T-helper 1 cell treated with Interleukin-12 subunit alpha and Interleukin-12 subunit beta and Interleukin-4 antibody, amounts not matched to agents 30 μg/mL and 1 μg/mL, for 36 hours (primary cell): Measurements from ENCODE around the gene DSC2.

ENCODE experiments used
- H3K27ac Mint-ChIP-seq: one replicate; pipeline ENCODE4 v1.8.0; 2021; ENCODE audit warnings: mild to moderate bottlenecking, mixed read lengths
- H3K27me3 Mint-ChIP-seq: one replicate; pipeline ENCODE4 v1.8.0; 2021; ENCODE audit warnings: low read depth, mixed read lengths
- H3K36me3 Mint-ChIP-seq: one replicate; pipeline ENCODE4 v1.8.0; 2021; ENCODE audit warnings: low read depth, mixed read lengths
- H3K4me1 Mint-ChIP-seq: one replicate; pipeline ENCODE4 v1.8.0; 2021; ENCODE audit warnings: low read depth, mixed read lengths
- H3K4me3 Mint-ChIP-seq: one replicate; pipeline ENCODE4 v1.8.0; 2021; ENCODE audit warnings: mild to moderate bottlenecking, moderate library complexity, mixed read lengths
- H3K9me3 Mint-ChIP-seq: one replicate; pipeline ENCODE4 v1.8.0; 2021; ENCODE audit warnings: mixed read lengths

DSC2 gene

GRCh38 chr18:31070206-31070605 is 32.0 kb downstream of the DSC2 start:
- Mint-ChIP-seq H3K9me3 (peaks cover 7% of the 10 kb centered on the region), H3K27ac (no peak overlapping the region), H3K4me1 (no peaks in the 10 kb centered on the region), H3K36me3 (no peaks in the 10 kb centered on the region), H3K27me3 (no peaks in the 10 kb centered on the region), H3K4me3 (no peak overlapping the region)

GRCh38 chr18:31066266-31066665 is 36.0 kb downstream of the DSC2 start:
- Mint-ChIP-seq H3K27ac (no peak overlapping the region), H3K36me3 (no peaks in the 10 kb centered on the region), H3K4me3 (no peak overlapping the region), H3K9me3 (no peaks in the 10 kb centered on the region), H3K4me1 (no peaks in the 10 kb centered on the region), H3K27me3 (no peaks in the 10 kb centered on the region)

DNA sequence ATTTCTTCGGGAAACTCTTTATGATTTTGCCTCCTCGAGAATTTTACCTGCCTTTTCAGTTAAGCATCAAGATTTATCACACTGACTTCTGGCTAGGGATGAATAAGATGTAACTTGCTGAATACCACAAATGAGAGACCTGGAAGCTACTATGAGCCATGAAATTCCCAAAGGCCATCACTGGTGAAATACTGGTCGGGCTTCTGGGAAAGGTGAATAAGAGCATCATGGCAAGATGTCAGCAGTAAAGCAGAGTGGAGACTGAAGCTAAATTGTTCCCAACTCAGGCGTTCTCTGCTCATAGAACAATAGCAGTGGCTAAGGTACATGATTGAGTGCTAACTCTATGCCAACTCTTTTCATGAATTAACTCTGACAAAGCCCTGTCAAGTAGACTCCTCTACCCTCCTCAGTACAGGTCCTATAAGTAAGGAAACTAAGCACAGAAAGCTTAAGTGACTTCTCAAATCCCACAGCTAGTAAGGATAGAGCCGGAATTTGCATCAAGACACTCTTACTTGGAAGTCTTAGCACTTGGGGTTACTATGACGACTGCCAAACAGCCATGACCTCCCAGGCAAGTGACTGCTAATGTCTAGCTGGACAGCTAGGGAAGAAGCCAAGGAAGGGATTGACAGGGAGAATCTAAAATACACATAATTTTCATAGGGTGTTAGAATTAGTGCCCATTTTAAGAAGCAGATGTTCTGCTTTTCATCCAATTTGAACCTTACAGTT is 37.0 kb downstream of the DSC2 start:
- Mint-ChIP-seq H3K4me3 (no peak overlapping the region), H3K36me3 (no peaks in the 10 kb centered on the region), H3K27me3 (no peaks in the 10 kb centered on the region), H3K27ac (no peak overlapping the region), H3K4me1 (no peaks in the 10 kb centered on the region), H3K9me3 (no peaks in the 10 kb centered on the region)

DNA sequence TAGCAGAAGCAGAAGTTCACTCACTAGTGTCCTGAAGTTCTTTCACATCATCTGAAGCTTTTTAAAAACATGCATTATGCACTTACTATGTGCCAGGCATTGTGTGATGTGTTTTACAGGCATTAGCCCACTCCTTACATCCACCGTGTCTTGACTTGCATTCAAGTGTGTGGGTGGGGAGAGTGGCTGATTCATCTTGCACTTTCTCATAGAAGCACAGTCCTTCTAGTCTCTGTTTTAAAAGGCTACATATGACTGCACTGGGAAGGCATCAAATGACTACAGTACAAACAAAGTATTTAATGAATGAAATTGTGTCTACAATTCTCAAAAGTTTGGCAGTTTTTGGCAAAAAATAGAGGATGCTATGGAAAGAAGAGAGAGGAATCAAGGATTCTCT is 38.1 kb downstream of the DSC2 start:
- Mint-ChIP-seq H3K27me3 (no peaks in the 10 kb centered on the region), H3K4me1 (no peaks in the 10 kb centered on the region), H3K27ac (no peak overlapping the region), H3K4me3 (no peak overlapping the region), H3K9me3 (no peaks in the 10 kb centered on the region), H3K36me3 (no peaks in the 10 kb centered on the region)

- Mint-ChIP-seq H3K4me1 (no peaks in the 10 kb centered on the region), H3K9me3 (no peaks in the 10 kb centered on the region), H3K27ac (no peak overlapping the region), H3K4me3 (no peak overlapping the region), H3K36me3 (no peaks in the 10 kb centered on the region), H3K27me3 (no peaks in the 10 kb centered on the region)
These were observed 40.3 kb downstream of the DSC2 start for GRCh38 chr18:31061945-31062344.

GRCh38 chr18:31058897-31059296 is 43.3 kb downstream of the DSC2 start:
- Mint-ChIP-seq H3K27ac (no peak overlapping the region), H3K27me3 (no peaks in the 10 kb centered on the region), H3K36me3 (no peaks in the 10 kb centered on the region), H3K4me3 (no peak overlapping the region), H3K9me3 (no peaks in the 10 kb centered on the region), H3K4me1 (no peaks in the 10 kb centered on the region)

- Mint-ChIP-seq H3K4me3 (no peak overlapping the region), H3K4me1 (no peaks in the 10 kb centered on the region), H3K36me3 (no peaks in the 10 kb centered on the region), H3K9me3 (peaks cover 3% of the 10 kb centered on the region), H3K27me3 (no peaks in the 10 kb centered on the region), H3K27ac (no peak overlapping the region)
These were observed 44.3 kb downstream of the DSC2 start for GRCh38 chr18:31057917-31058316.

DNA sequence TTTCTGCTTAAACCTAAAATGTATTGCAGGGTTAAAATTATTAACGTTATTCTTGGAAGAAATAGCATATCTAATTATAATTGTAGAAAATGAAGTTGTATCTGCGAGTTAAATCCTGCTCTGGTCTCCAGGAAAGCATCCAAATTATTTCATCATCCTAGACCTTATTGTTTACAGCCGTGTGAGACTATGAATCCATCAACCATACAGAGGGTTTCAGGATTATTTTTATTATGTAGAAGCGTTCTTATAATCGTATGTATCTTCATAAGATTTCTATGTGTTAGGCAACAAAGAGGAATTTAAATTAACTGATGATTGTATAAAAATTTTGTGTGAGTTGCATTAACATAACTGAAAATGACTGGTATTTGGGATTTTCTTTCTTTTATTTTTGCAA is 45.2 kb downstream of the DSC2 start:
- Mint-ChIP-seq H3K4me1 (no peaks in the 10 kb centered on the region), H3K36me3 (no peaks in the 10 kb centered on the region), H3K27ac (no peak overlapping the region), H3K27me3 (no peaks in the 10 kb centered on the region), H3K4me3 (no peak overlapping the region), H3K9me3 (peaks cover 11% of the 10 kb centered on the region)

GRCh38 chr18:31056296-31056695 is 45.9 kb downstream of the DSC2 start:
- Mint-ChIP-seq H3K9me3 (peaks cover 13% of the 10 kb centered on the region), H3K27ac (no peak overlapping the region), H3K4me3 (no peak overlapping the region), H3K27me3 (no peaks in the 10 kb centered on the region), H3K36me3 (no peaks in the 10 kb centered on the region), H3K4me1 (no peaks in the 10 kb centered on the region)

DNA sequence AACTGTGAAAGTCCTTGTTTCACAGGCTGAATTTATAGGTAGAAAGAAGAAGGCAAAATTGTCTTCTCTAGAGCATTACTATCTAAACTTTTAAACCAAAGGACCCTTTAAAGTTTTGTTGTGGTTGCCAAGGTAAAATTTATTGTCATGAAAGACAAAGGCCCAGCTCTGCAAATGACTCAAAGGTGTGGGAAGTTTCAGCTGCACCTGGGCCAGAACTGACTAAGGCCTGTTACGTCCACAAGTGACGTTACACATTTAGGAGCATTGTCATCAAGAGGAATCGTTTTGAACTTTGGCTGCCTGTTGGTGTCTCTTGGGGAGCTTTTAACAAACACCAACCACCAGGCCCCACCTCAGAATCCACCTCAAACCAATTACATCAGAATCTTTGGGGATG is 51.6 kb downstream of the DSC2 start:
- H3K4me1 Mint-ChIP-seq = no peaks in the 10 kb centered on the region
- H3K9me3 Mint-ChIP-seq = peaks cover 13% of the 10 kb centered on the region
- no peak overlapping the region for H3K4me3 Mint-ChIP-seq
- no peaks in the 10 kb centered on the region for H3K36me3 Mint-ChIP-seq
- H3K27me3 Mint-ChIP-seq = no peaks in the 10 kb centered on the region
- no peak overlapping the region for H3K27ac Mint-ChIP-seq

- peaks cover 2% of the 10 kb centered on the region for H3K27me3 Mint-ChIP-seq
- H3K36me3 Mint-ChIP-seq = no peaks in the 10 kb centered on the region
These were observed 53.0 kb downstream of the DSC2 start for GRCh38 chr18:31049189-31049588.

GRCh38 chr18:31048216-31048615 is 54.0 kb downstream of the DSC2 start:
- Mint-ChIP-seq H3K9me3 (peaks cover 23% of the 10 kb centered on the region), H3K4me3 (no peak overlapping the region), H3K36me3 (peaks cover 1% of the 10 kb centered on the region), H3K27ac (no peak overlapping the region), H3K27me3 (peaks cover 12% of the 10 kb centered on the region), H3K4me1 (no peaks in the 10 kb centered on the region)

More at GRCh38 chr18:31049189-31049588, 53.0 kb downstream of the DSC2 start:
- peaks cover 13% of the 10 kb centered on the region for H3K9me3 Mint-ChIP-seq
- no peaks in the 10 kb centered on the region for H3K4me1 Mint-ChIP-seq
- H3K4me3 Mint-ChIP-seq = no peak overlapping the region
- no peak overlapping the region for H3K27ac Mint-ChIP-seq

GRCh38 chr18:31046916-31047315 is 55.3 kb downstream of the DSC2 start:
- peaks cover 3% of the 10 kb centered on the region for H3K36me3 Mint-ChIP-seq
- H3K27ac Mint-ChIP-seq = no peak overlapping the region
- H3K4me1 Mint-ChIP-seq = no peaks in the 10 kb centered on the region
- peaks cover 20% of the 10 kb centered on the region for H3K27me3 Mint-ChIP-seq
- H3K9me3 Mint-ChIP-seq = peaks cover 13% of the 10 kb centered on the region
- no peak overlapping the region for H3K4me3 Mint-ChIP-seq

DNA sequence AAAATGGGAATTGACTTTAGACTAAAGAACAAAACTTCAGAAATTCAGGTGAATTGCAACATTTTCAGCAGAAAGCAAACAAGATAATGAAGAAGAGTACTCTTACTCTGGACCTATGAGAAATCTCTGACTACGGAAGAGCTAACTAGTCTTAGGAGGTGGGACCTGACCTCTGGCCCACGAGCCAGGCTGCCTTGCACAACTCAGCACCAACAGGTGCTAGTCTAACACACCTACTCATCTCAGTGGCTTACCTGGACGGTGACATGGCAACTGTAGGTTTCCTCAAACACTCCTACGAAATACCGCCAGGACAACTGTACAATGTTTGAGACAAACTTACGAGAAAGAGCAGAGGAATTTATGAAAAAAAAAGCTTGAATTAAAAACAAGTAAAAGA is 56.6 kb downstream of the DSC2 start:
- Mint-ChIP-seq H3K9me3 (peaks cover 13% of the 10 kb centered on the region), H3K4me1 (no peaks in the 10 kb centered on the region), H3K27ac (no peak overlapping the region), H3K27me3 (peaks cover 33% of the 10 kb centered on the region), H3K36me3 (peaks cover 3% of the 10 kb centered on the region), H3K4me3 (no peak overlapping the region)

DNA sequence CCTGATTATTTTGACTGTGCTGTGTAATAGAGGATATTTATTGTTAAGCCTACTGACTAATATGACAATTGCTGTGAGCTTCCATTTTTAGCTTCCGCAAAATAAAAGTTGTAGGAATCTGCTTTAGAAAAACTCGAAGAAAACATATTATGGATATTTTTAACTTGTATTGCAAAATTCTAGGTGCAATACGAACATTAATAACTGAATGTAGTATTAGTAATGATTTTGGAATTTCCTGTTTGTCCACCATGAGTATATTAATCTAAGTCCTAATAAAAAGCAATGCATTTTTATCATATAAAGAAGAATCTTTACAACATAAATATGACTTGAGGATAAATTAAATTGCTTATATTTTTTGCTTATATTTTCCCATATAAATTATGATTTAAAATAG is 57.3 kb downstream of the DSC2 start:
- H3K4me1 Mint-ChIP-seq = no peaks in the 10 kb centered on the region
- no peak overlapping the region for H3K4me3 Mint-ChIP-seq
- H3K27ac Mint-ChIP-seq = no peak overlapping the region
- peaks cover 3% of the 10 kb centered on the region for H3K36me3 Mint-ChIP-seq
- H3K27me3 Mint-ChIP-seq = peaks cover 38% of the 10 kb centered on the region
- peaks cover 13% of the 10 kb centered on the region for H3K9me3 Mint-ChIP-seq

GRCh38 chr18:31043709-31044108 is 58.5 kb downstream of the DSC2 start:
- peaks cover 13% of the 10 kb centered on the region for H3K9me3 Mint-ChIP-seq
- H3K27ac Mint-ChIP-seq = no peak overlapping the region
- peaks cover 3% of the 10 kb centered on the region for H3K36me3 Mint-ChIP-seq
- no peaks in the 10 kb centered on the region for H3K4me1 Mint-ChIP-seq
- no peak overlapping the region for H3K4me3 Mint-ChIP-seq
- peaks cover 38% of the 10 kb centered on the region for H3K27me3 Mint-ChIP-seq
